Measurements from ENCODE around the gene SLC23A2.

- TF ChIP-seq, protein P1, sequence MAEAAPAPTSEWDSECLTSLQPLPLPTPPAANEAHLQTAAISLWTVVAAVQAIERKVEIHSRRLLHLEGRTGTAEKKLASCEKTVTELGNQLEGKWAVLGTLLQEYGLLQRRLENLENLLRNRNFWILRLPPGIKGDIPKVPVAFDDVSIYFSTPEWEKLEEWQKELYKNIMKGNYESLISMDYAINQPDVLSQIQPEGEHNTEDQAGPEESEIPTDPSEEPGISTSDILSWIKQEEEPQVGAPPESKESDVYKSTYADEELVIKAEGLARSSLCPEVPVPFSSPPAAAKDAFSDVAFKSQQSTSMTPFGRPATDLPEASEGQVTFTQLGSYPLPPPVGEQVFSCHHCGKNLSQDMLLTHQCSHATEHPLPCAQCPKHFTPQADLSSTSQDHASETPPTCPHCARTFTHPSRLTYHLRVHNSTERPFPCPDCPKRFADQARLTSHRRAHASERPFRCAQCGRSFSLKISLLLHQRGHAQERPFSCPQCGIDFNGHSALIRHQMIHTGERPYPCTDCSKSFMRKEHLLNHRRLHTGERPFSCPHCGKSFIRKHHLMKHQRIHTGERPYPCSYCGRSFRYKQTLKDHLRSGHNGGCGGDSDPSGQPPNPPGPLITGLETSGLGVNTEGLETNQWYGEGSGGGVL (tag by site-specific recombination; IDR thresholded peaks at IDR 0.05) = no peak
- TF ChIP-seq ZNF10 (tag by site-specific recombination; IDR thresholded peaks at IDR 0.05) (no peak), BCL11A (tag by site-specific recombination; IDR thresholded peaks at IDR 0.05; ENCODE audit: low read depth) (no peak), ZNF280C (tag by site-specific recombination; IDR thresholded peaks at IDR 0.05) (no peak), ZNF426 (tag by site-specific recombination; IDR thresholded peaks at IDR 0.05) (no peak), ZNF514 (tag by site-specific recombination; IDR thresholded peaks at IDR 0.05) (no peak), ZFP3 (tag by site-specific recombination; IDR thresholded peaks at IDR 0.05; ENCODE audit: low read depth) (no peak), ZNF169 (tag by site-specific recombination; IDR thresholded peaks at IDR 0.05) (no peak), PATZ1 (tag by site-specific recombination; IDR thresholded peaks at IDR 0.05) (no peak)
- TF ChIP-seq, protein P2, sequence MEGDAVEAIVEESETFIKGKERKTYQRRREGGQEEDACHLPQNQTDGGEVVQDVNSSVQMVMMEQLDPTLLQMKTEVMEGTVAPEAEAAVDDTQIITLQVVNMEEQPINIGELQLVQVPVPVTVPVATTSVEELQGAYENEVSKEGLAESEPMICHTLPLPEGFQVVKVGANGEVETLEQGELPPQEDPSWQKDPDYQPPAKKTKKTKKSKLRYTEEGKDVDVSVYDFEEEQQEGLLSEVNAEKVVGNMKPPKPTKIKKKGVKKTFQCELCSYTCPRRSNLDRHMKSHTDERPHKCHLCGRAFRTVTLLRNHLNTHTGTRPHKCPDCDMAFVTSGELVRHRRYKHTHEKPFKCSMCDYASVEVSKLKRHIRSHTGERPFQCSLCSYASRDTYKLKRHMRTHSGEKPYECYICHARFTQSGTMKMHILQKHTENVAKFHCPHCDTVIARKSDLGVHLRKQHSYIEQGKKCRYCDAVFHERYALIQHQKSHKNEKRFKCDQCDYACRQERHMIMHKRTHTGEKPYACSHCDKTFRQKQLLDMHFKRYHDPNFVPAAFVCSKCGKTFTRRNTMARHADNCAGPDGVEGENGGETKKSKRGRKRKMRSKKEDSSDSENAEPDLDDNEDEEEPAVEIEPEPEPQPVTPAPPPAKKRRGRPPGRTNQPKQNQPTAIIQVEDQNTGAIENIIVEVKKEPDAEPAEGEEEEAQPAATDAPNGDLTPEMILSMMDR (tag by site-specific recombination; IDR thresholded peaks at IDR 0.05) = no peak
- TF ChIP-seq, protein P3, sequence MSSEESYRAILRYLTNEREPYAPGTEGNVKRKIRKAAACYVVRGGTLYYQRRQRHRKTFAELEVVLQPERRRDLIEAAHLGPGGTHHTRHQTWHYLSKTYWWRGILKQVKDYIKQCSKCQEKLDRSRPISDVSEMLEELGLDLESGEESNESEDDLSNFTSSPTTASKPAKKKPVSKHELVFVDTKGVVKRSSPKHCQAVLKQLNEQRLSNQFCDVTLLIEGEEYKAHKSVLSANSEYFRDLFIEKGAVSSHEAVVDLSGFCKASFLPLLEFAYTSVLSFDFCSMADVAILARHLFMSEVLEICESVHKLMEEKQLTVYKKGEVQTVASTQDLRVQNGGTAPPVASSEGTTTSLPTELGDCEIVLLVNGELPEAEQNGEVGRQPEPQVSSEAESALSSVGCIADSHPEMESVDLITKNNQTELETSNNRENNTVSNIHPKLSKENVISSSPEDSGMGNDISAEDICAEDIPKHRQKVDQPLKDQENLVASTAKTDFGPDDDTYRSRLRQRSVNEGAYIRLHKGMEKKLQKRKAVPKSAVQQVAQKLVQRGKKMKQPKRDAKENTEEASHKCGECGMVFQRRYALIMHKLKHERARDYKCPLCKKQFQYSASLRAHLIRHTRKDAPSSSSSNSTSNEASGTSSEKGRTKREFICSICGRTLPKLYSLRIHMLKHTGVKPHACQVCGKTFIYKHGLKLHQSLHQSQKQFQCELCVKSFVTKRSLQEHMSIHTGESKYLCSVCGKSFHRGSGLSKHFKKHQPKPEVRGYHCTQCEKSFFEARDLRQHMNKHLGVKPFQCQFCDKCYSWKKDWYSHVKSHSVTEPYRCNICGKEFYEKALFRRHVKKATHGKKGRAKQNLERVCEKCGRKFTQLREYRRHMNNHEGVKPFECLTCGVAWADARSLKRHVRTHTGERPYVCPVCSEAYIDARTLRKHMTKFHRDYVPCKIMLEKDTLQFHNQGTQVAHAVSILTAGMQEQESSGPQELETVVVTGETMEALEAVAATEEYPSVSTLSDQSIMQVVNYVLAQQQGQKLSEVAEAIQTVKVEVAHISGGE (tag by site-specific recombination; conservative IDR thresholded peaks at IDR 0.05; ENCODE audit: low read depth) = no peak
- TF ChIP-seq, protein P4, sequence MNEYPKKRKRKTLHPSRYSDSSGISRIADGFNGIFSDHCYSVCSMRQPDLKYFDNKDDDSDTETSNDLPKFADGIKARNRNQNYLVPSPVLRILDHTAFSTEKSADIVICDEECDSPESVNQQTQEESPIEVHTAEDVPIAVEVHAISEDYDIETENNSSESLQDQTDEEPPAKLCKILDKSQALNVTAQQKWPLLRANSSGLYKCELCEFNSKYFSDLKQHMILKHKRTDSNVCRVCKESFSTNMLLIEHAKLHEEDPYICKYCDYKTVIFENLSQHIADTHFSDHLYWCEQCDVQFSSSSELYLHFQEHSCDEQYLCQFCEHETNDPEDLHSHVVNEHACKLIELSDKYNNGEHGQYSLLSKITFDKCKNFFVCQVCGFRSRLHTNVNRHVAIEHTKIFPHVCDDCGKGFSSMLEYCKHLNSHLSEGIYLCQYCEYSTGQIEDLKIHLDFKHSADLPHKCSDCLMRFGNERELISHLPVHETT (tag by site-specific recombination; IDR thresholded peaks at IDR 0.05) = no peak
- TF ChIP-seq, protein P5, sequence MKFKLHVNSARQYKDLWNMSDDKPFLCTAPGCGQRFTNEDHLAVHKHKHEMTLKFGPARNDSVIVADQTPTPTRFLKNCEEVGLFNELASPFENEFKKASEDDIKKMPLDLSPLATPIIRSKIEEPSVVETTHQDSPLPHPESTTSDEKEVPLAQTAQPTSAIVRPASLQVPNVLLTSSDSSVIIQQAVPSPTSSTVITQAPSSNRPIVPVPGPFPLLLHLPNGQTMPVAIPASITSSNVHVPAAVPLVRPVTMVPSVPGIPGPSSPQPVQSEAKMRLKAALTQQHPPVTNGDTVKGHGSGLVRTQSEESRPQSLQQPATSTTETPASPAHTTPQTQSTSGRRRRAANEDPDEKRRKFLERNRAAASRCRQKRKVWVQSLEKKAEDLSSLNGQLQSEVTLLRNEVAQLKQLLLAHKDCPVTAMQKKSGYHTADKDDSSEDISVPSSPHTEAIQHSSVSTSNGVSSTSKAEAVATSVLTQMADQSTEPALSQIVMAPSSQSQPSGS (tag by site-specific recombination; IDR thresholded peaks at IDR 0.05; ENCODE audit: low read depth) = no peak
These were observed 33.4 kb downstream of the SLC23A2 start for GRCh38 chr20:4967752-4968477.

Data from HEK293 (cell line).